GM18499 (cell line): Measurements from ENCODE around the gene SLC22A16.
"Not testable (repeated sequence)": the region's sequence is repeated elsewhere in the genome, so short reads cannot be mapped to it uniquely, and the experiment has no call there.

ENCODE experiments used
- ATAC-seq: cut with Tn5 transposase; IDR thresholded peaks from one replicate; pipeline ENCODE4 v1.9.1; 2021; ENCODE audit warnings: moderate number of reproducible peaks; ENCODE audit not compliant: insufficient read depth, unreplicated experiment

SLC22A16 gene

DNA sequence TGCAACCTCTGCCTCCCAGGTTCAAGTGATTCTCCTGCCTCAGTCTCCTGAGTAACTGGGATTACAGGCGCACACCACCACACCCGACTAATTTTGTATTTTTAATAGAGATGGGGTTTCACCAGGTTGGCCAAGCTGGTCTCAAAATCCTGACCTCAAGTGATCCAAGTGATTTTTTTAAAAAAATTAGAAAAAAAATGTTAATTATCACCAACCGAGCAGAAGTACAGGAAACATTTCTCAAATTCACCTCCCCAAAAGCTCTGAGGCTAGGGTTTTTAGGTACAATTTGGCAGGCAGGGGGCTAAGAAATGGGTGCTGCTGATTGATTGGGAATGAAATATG lies 14.9 kb upstream of the SLC22A16 start:
- ATAC-seq = no peak

DNA sequence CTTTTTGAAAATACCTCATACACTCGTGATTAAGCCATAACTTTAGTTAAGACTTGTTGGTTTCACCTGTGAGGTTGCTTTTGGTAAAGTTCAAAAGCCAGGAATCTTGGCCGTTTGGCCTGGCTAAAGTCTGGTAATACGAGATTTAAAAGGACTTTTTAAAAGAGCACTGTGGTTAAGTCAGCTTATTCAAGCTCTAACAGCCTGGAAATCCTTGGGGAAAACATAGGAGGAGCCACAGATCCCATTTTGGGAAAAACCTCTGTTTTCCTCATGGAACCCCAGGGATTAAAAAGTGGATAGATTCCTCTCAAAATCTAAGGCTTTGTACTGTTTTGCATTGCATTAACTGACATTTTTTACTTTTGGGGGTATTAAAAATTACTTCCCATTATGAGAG lies 13.7 kb upstream of the SLC22A16 start:
- ATAC-seq = no peak

DNA sequence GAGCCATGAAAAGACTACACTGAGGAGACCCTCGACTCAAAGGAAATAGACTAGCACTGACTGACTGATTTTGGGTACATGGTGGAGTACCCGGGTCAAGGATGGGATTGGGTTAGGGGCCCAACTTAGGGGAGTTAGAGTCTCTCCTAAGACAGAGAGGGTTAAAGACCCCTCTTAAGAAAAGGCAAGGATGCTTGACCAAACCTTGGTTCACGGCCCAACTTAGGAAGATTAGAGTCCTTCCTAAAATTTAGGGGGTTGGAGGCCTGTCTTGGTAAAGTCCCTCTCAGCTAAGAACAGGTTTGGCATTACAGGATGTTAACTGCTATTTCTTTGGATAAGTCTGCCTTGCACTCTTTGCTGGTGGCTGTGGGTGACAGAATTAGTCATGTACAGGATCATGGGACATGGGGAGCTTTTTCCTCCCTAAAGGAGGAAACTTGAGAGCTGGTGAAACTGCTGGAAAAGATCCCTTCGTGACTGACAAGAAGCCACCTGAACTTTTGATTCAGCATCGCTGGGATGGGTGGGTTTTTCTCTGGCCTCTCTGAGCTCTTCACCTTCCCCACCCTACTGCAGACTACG lies 12.3 kb upstream of the SLC22A16 start:
- ATAC-seq = no peak

DNA sequence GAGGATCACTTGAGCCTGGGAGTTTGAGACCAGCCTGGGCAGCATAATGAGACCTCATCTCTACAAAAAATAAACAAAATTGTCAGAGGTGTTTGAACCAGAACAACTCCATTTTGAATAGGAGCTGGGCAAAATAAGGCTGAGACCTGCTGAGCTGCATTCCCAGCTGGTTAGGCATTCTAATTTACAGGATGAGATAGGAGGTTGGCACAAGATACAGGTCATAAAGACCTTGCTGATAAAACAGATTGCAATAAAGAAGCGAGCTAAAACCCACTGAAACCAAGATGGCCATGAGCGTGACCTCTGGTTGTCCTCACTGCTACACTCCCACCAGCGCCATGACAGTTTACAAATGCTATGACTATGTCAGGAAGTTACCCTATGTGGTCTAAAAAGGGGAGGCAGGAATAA lies 11.6 kb upstream of the SLC22A16 start:
- not testable (repeated sequence) for ATAC-seq

DNA sequence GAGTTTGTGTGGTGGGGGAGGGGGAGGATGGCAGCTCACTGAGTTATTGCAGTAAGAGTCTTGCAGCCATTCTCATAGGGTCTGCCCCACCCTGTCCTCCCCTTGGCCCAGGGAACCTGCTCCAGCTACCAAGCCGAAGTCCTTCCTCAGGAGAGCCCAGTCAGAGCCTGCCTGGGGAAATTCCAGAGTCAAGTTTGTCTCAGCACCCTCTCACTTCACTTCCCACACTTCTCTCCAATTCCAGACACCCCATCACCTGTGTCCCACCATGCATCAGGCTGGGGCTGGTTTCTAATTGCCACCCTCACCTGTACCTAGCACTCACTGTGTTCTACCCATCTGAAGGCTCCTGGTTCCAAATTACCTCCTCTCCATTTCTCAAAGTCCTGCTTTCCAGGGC lies 10.3 kb upstream of the SLC22A16 start:
- no peak for ATAC-seq

DNA sequence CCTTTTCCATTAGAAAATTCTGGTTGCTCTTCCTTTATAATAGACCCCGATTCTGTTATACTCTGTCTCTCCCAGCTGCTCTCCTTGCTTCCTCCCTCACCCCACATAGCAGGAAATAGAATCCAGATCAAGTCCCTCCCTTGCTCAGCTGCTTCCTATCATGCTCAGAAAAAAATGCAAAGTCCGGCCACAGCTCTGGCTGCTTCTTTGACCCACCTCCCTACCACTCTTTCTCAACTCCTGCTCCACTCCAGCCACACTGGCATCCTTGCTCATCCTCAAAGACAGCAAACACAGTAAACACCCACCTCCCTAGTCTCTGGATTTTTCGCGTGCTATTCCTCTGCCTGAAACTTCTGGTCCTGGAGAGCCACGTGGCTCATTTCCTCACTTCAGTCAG lies 9.1 kb upstream of the SLC22A16 start:
- no peak for ATAC-seq

DNA sequence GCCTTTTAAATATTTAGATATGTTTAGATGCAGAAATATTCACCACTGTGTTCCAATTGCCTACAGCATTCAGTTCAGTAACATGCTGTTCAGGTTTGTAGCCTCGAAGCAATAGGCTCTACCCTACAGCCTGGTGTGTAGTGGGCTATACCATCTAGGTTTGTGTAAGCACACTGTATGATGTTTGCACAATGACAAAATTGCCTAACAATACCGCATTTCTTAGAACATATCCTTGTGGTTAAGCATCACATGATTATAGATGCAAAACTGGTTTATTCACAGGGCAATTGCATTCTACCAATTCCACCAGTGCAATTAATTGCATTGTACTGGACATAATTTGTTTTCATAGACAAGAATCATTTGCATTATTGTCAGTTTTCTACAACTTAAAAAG lies 7.9 kb upstream of the SLC22A16 start:
- no peak for ATAC-seq

DNA sequence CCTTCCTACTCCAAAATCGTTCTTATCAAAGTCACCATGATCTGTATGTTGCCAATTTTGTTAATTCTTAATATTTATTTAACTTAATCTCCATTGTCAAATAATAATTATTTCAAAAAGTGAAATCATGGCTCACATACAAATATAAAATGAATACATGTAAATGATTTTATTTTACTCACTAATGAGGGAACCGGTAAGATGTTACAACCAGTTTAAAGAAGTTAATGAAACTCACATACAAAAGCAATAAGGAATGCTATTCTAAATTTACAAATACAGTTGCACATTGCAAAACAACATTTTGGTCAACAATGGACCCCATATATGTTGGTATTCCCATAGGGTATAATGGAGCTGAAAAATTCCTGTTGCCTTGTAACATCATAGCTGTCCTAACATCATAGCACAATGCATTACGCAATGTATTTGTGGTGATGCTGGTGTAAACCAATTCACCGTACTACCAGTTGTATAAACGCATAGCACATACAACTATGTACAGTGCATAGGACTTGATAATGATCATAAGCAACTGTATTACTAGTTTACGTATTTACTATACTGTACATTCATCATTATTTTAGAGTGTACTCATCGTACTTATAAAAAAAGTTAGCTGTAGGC lies 6.5 kb upstream of the SLC22A16 start:
- no peak for ATAC-seq

DNA sequence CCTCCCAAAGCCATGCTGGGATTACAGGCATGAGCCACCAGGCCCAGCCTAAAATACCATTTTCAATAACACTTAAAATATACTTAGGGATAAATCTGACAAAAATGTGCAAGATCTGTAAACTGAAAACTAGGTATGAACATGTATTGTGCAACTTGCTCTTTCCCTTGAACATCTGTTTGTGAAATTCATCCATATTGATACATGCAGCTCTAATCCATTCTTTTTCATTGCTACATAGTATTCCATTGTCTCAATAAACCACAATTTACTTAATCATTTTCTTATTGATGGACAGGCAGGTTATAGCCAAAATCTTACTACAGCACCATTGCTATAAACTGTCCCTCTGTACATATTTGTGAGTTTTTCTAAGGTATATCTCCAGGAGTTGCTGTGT lies 4.7 kb upstream of the SLC22A16 start:
- ATAC-seq = no peak

DNA sequence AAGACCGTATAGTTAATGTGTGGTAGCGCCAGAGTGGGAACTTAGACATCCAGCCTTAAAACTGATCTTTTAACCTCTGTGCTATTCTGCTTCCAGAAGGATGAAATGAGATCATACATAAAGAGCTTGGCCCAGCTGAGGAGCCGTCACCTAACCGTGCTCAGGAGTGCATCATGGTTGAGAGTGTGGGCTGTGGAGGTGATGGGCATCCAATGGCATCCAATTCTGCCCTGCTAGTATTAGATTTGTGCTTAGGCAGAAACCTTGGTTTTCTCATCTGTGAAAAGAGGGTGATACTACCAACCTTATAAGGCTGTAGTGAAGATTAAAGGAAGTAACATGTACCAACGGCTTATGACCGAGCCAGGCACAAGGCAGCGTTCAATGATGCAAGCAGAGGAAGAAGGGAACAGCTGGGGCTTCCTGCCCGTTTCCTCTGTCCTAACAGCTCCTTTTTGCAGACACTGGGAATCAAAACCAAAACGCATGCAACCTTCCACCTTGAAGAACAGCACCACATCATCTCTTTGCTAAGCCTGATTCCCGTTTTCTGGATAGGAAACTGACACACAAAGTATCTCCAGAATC lies 1.3 kb downstream of the SLC22A16 start:
- ATAC-seq = no peak

DNA sequence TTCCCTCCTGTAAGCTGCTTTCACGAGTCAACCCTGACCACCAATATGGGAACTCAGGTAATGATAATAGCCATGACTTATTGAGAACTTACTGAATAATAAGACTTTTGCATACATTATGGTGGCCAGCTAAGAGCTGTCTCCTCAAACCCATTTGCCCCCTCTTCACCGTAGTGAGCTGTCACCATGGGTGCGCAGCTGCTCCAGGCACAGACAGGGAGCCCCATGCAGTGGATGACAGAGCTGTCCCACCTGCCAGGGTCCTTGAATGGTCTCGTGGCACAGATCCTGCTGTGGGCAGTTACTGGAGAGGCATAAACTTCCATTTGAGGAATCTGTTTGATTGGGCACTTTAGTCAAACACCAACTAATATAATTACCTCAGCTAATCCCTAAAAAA lies 1.9 kb downstream of the SLC22A16 start:
- ATAC-seq = no peak

DNA sequence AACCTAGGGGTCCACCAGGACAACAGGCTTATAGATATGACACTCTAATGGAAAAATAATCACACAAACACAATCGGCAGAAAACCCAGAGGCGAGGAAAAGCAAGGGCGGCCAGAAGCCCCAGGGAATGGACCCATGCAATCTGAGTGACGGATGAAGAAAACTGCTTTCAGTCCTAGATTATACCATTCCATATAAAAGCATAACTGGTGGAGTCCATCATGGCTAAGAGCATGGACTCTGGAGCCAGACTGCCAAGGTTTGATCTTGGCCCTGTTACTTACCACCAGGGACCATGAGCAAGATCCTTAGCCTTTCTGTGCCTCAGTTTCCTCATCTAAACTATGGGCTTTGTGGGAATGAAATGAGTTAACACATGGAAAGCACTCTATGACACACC lies 3.7 kb downstream of the SLC22A16 start:
- no peak for ATAC-seq

DNA sequence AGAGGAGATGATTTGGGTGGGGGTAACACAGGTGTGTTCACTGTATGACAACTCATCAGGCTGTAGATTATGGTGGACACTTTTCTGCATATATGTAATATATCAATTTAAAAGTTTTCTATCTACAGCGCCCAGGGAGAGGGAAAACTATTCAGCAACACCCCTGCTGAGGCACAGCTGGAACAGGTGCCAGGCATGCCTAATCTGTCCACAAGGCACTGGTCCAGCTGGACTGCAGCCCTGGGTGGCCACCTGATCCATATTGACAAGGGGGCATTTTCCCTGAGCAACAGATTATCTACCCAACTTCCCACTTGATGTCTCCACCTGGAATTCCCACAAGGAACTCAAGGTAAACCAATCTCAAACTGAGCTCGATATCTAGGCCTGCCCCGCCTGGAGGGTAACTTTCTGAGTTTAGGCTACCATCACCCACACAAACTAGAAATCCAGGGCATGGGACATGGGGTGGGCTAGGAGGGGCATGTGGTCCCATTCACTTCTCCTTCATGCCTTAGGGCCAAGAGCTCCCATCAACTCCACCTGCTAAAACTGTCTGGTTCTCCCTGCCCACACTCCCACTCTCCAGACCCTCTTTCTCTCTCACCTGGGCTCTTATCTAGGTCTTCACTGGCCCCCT lies 4.6 kb downstream of the SLC22A16 start:
- ATAC-seq = no peak

DNA sequence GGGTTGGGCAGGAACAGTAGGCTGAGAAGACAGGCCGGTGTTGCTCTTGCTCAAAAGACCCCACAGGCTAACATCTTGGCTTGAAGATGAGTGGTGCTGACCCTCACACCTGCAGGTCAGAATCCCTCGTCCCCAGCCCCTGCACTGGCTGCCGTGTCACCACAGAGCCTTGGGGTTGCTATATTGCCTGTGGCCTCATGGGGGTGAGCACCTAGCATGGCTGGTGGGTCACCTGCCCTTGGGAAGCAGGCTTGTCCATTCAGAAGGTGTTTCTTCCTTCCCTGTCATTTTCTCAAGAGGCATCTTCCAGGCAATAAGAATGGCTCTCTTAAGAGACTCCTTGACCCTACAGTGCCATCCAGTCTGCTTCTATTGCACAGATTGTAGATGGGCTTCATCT lies 7.7 kb downstream of the SLC22A16 start:
- ATAC-seq = no peak

DNA sequence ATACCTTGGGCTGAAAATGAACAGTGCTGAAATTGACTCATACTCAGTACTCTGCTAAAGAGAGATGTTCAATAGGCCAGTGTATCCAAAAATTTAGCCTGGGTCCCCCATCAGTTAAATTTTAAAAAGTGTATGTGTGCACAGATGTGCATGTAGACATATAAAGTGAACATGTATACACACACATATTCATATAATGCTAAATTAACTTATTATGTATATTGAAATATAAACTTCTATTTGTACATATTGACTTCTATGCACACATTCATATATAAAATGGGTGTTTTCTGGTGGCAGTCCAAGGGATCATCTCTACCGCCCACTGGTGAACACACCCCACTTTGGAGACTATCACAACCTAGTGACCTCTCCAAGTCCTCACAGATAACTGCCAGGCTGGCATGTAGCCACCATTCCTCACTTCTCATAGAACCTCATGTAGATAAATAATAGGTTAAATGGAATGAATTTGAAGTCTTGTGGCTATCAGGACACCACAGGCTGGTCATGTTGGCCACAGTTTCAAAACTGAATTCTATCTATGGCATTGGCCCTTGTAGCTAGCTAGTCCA lies 8.8 kb downstream of the SLC22A16 start:
- no peak for ATAC-seq

DNA sequence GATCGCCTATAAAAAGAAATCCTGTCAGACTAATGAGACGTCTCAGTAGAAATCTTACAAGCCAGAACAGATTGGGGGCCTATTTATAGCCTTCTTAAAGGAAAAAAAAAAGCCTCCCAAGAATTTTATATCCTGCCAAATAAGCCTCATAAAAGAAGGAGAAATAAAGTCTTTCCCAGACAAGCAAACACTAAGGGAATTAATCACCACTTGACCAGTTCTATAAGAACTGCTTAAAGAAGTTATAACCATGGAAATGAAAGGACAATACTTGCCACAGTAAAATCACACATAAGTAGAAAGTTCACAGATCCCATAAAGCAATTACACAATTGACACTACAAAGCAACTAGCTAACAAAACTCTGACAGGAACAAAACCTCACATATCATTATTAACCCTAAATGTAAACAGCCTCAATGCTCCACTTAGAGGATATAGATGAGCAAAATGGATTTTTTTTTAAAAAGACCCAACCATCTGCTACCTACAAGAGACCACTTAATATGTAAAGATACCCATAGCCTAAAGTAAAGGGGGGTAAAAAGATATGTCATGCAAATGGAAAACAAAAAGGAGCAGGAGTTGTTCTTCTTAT lies 13.4 kb downstream of the SLC22A16 start:
- no peak for ATAC-seq

DNA sequence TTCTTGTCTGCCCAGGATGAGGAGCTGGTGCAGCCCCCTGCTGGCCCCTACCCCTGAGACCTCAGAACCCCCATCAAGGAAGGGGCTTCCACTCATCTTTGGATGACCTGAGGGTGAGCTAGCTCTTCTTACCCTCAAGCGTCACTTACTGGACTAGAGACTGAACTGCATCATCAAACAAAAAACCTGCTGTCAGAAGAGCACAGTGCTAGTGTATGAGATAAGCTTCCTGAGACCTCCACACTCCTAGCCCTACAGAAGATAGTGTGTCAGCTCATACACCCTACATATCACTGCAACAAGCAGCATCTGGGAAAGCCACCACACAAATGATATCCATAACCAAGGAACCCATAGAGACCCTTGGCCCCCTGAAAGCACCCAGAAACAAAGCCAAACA lies 15.0 kb downstream of the SLC22A16 start:
- no peak for ATAC-seq

DNA sequence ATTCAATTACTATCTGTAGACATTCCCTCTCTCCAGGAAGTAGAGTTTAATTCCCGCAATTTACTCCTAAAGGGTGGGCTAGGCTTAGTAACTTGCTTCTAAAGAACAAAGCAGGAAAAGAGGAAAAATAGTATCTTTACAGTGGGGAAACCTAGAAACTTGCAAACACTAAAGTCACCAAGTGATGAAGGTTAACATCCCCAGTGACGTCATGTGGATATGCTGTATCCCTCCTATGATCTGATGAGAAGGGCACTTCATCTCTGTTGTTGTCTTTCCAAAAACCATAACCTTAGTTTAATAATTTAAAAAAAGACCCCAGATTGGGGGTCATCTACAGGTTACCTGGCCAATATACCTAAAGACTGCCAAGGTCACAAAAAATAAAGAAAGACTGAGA lies 17.3 kb downstream of the SLC22A16 start:
- no peak for ATAC-seq

DNA sequence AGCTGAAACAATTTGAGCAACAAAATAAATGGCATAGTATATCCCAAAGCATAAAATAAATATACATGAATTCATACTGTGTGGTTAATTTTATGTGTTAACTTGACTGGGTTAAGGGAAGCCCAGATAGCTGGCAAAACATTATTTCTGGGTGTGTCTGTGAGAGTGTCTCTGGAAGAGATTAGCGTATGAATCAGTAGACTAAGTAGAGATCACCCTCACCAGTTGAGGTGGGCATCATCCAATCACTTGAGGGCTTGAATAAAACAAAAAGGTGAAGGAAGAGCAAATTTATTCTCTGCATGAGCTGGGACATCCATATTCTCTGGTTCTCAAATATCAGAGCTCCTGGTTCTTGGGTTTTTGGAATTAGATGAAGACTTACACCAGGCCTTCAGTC lies 17.9 kb downstream of the SLC22A16 start:
- ATAC-seq = no peak

DNA sequence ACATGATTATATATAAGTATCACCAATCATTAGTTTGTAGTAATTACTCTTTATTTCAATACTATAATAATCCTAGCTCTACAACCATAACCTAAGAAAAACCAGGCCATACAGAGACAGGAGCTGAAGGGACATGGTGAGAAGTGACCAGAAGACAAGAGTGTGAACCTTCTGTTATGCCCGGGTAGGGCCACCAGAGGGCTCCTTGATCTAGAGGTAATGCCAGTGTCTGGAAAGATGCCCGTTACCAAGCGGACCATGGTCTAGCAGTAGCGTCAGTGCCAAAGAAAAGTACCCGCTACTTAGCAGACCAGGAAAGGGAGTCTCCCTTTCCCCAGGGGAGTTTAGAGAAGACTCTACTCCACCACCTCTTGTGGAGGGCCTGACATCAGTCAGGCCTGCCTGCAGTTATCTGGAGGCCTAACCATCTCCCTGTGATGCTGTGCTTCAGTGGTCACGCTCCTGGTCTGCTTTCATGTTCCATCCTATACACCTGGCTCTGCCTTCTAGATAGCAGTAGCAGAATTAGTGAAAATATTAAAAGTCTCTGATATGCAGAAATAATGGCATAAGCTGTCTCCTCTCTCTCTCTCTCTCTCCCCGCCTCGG lies 18.7 kb downstream of the SLC22A16 start:
- ATAC-seq = not testable (repeated sequence)

DNA sequence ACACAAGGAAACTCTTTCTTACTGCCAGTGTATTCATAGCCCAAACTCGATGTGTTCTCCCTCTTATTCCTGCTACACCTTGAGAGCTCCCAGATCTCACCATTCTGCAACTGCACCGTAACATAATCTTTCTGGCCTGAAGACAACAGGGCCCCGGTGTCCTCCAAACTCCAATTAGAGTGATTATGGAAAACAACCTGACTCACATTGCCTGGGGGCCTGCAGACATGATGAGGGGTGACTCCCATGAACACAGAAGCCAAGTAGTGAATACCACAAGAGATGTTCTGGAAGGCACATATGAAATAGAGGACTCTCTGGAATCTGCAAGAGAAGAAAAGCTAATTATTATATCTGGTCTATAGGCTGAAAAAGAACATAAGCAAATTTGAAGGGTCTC lies 19.7 kb downstream of the SLC22A16 start:
- no peak for ATAC-seq
